Smooth muscle cell (in vitro differentiated cells): ENCODE measurements around the gene VAV3. TPM values are rescaled to one million over a fixed set of nuclear protein-coding genes. Genes with fewer than 3 reads are reported as not detected.

Experiments used
- DNase-seq: peaks from one replicate; lab custom pipeline; 2025; ENCODE audit not compliant: unreplicated experiment; lab: John Stamatoyannopoulos, UW
- H2AFZ ChIP-seq: fragments of 200-600 bp; sonication (generic); 2 replicates; pipeline ENCODE4 v1.6.0; 2016; ENCODE audit warnings: antibody characterized with exemption, low read depth, mild to moderate bottlenecking
- H3F3A ChIP-seq: fragments of 200-600 bp; sonication (generic); 2 replicates; pipeline ENCODE4 v1.6.0; 2017; ENCODE audit warnings: antibody characterized with exemption, low read depth
- H3K27ac ChIP-seq: fragments of 200-600 bp; sonication (generic); 2 replicates; pipeline ENCODE4 v1.5.1; 2016; ENCODE audit warnings: low read depth, mild to moderate bottlenecking
- H3K27me3 ChIP-seq: fragments of 200-600 bp; sonication (generic); 2 replicates; pipeline ENCODE4 v1.6.1; 2016; ENCODE audit warnings: low read depth, mild to moderate bottlenecking
- H3K36me3 ChIP-seq: fragments of 200-600 bp; sonication (generic); 2 replicates; pipeline ENCODE4 v1.5.1; 2016; ENCODE audit warnings: low read depth
- H3K4me1 ChIP-seq: fragments of 200-600 bp; sonication (generic); 2 replicates; pipeline ENCODE4 v1.5.1; 2016; ENCODE audit warnings: low read depth
- H3K4me2 ChIP-seq: fragments of 200-600 bp; sonication (generic); 2 replicates; pipeline ENCODE4 v1.6.0; 2016; ENCODE audit warnings: mild to moderate bottlenecking
- H3K4me3 ChIP-seq: fragments of 200-600 bp; sonication (generic); 2 replicates; pipeline ENCODE4 v1.5.1; 2016; ENCODE audit warnings: mild to moderate bottlenecking
- H3K79me2 ChIP-seq: fragments of 200-600 bp; sonication (generic); 2 replicates; pipeline ENCODE4 v1.6.0; 2016; ENCODE audit warnings: low read depth, mild to moderate bottlenecking
- H3K9ac ChIP-seq: fragments of 200-600 bp; sonication (generic); 2 replicates; pipeline ENCODE4 v1.6.0; 2016; ENCODE audit warnings: low read depth
- H3K9me3 ChIP-seq: fragments of 200-600 bp; sonication (generic); replicated peaks from 2 replicates; pipeline ENCODE4 v1.5.1; 2016; ENCODE audit warnings: low read depth
- H4K20me1 ChIP-seq: fragments of 200-600 bp; sonication (generic); 2 replicates; pipeline ENCODE4 v1.6.0; 2016; ENCODE audit warnings: low read depth
- WGBS: methylation state at CpG from one replicate; pipeline ENCODE4 v1.1.7; 2016; ENCODE audit warnings: low lambda C conversion rate; 5-methylcytosine and 5-hydroxymethylcytosine counted together
- polyA plus RNA-seq: library from polyadenylated mRNA; unstranded; fragments of >200 nt; fragmentation: Nextera tagmentation; extraction: Ambion mirVana; gene quantifications from 2 replicates; pipeline ENCODE4 v1.2.1, GENCODE V29; 2016
- total RNA-seq: library from RNA; depleted of rRNA; stranded (reverse); fragments of >200 nt; gene quantifications from 2 replicates; pipeline ENCODE4 v1.2.3, GENCODE V29; 2014
- TF ChIP-seq, protein P1 (sequence below): fragments of 200-600 bp; sonication (generic); IDR thresholded peaks from 2 replicates; pipeline ENCODE4 v1.5.1; 2017; ENCODE audit warnings: borderline replicate concordance, mild to moderate bottlenecking, antibody characterized with exemption; ENCODE audit not compliant: insufficient read depth, poor library complexity, severe bottlenecking

The VAV3 gene
- total and polyA plus RNA-seq, 2 experiments from 2014 or later: 0.62 to 10.1 TPM

GRCh38 chr1:107633596-107633995 is 331.4 kb downstream of the VAV3 start:
- H3K27me3 ChIP-seq: no peaks in the 10 kb centered on the region
- H3F3A ChIP-seq: no peaks in the 10 kb centered on the region
- no peaks in the 10 kb centered on the region for H3K9me3 ChIP-seq
- H3K36me3 ChIP-seq: no peaks in the 10 kb centered on the region
- no peak overlapping the region for H3K9ac ChIP-seq
- no peak overlapping the region for H2AFZ ChIP-seq
- no peak for DNase-seq
- no peak overlapping the region for H3K27ac ChIP-seq
- no peaks in the 10 kb centered on the region for H3K4me1 ChIP-seq
- H3K4me3 ChIP-seq: no peak overlapping the region
- no peaks in the 10 kb centered on the region for H3K79me2 ChIP-seq
- H3K4me2 ChIP-seq: no peak overlapping the region
- 68% methylated on average over 5 of the region's 5 CpGs for WGBS
- H4K20me1 ChIP-seq: no peaks in the 10 kb centered on the region
- TF ChIP-seq, protein P1, sequence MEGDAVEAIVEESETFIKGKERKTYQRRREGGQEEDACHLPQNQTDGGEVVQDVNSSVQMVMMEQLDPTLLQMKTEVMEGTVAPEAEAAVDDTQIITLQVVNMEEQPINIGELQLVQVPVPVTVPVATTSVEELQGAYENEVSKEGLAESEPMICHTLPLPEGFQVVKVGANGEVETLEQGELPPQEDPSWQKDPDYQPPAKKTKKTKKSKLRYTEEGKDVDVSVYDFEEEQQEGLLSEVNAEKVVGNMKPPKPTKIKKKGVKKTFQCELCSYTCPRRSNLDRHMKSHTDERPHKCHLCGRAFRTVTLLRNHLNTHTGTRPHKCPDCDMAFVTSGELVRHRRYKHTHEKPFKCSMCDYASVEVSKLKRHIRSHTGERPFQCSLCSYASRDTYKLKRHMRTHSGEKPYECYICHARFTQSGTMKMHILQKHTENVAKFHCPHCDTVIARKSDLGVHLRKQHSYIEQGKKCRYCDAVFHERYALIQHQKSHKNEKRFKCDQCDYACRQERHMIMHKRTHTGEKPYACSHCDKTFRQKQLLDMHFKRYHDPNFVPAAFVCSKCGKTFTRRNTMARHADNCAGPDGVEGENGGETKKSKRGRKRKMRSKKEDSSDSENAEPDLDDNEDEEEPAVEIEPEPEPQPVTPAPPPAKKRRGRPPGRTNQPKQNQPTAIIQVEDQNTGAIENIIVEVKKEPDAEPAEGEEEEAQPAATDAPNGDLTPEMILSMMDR: no peak

DNA sequence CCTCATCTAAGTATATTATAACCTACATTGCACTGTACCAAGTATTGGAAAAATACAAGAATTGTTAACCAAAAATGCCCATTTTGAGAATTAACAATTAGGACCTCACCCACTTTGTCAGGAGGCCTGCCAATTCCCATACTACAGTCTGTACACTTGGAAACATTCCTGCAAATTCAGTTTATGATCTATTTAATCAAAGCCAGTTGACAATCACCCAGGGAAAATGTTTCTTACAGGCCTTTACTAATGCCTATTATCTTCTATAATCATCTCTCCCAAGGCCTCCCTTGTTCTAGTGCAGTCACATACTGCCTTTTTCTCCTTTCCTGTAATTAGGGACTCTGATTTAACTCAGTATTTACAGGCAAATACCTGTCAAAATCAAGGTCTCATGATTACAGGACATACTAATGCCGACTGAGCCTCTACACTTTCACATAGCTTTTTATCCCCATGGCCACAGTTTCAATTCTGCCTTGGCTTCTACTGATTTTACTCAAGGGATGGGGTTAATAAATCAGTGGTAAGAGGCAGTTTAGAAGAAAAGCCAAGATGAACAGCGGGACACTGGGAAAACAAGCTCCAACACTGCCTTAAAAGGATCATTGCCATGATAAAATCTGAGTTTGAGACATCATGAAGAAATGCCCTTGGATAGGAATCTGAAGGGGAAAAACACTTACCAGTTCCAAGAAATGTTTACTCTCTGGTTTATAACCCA is 338.7 kb downstream of the VAV3 start:
- WGBS: 43% methylated on average over 2 of the region's 2 CpGs
- Histone ChIP-seq H3K27me3 (no peaks in the 10 kb centered on the region), H3K27ac (peak overlapping the region; percentile 34), H3K79me2 (no peaks in the 10 kb centered on the region), H3K4me2 (peak overlapping the region; percentile 18), H3K4me1 (peaks cover 3% of the 10 kb centered on the region), H3K9me3 (no peaks in the 10 kb centered on the region), H3F3A (no peaks in the 10 kb centered on the region), H3K9ac (no peak overlapping the region), H3K4me3 (no peak overlapping the region), H2AFZ (peak overlapping the region; percentile 20), H3K36me3 (no peaks in the 10 kb centered on the region), H4K20me1 (no peaks in the 10 kb centered on the region)
- no peak for DNase-seq
- TF ChIP-seq, protein P1: no peak

DNA sequence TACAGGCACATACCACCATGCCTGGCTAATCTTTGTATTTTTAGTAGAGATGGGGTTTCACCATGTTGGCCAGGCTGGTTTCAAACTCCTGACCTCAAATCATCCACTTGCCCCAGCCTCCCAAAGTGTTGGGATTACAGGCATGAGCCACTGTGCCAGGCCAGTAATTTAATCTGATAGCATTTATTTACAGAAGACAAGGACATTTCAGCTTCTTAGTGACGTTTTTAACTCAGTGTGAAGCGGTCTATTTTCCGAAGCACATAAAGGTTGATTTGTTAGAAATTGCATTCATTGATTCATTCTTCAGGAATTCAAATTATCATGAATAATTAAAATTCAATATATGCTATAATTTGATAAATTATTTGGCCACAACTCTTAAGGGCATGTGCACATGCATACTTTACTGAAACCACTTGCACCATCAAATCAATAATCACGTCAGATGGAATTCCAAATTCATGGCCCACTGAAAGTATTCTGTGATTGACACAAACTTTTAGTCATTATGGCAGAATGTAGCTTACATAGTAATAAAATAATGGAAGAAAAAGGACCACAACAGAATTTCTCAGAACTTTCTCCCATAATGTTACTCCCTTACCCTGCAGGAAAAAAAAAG is 339.5 kb downstream of the VAV3 start:
- H2AFZ ChIP-seq: no peak overlapping the region
- H3K4me1 ChIP-seq: peaks cover 3% of the 10 kb centered on the region
- H4K20me1 ChIP-seq: no peaks in the 10 kb centered on the region
- H3K9ac ChIP-seq: no peak overlapping the region
- no peak overlapping the region for H3K4me3 ChIP-seq
- H3K27ac ChIP-seq: peak overlapping the region; percentile 34
- TF ChIP-seq, protein P1: no peak
- 93% methylated on average over 4 of the region's 4 CpGs for WGBS
- DNase-seq: no peak
- H3K36me3 ChIP-seq: no peaks in the 10 kb centered on the region
- H3F3A ChIP-seq: no peaks in the 10 kb centered on the region
- H3K4me2 ChIP-seq: no peak overlapping the region
- no peaks in the 10 kb centered on the region for H3K79me2 ChIP-seq
- H3K27me3 ChIP-seq: no peaks in the 10 kb centered on the region
- H3K9me3 ChIP-seq: no peaks in the 10 kb centered on the region
